MG63 (cell line): ENCODE results near the gene MED8. TPM values are rescaled to one million over a fixed set of nuclear protein-coding genes. Genes with fewer than 3 reads are reported as not detected.

Source experiments
- DNase-seq: peaks from one replicate; pipeline ENCODE4 v3.0.0-alpha.2; 2020
- H3K27me3 ChIP-seq: fragments of 250-450 bp; sonication (Bioruptor Pico); 2 replicates; pipeline ENCODE4 v1.5.1; 2020; ENCODE audit warnings: mild to moderate bottlenecking, moderate library complexity
- H3K36me3 ChIP-seq: fragments of 250-450 bp; sonication (Bioruptor Pico); 2 replicates; pipeline ENCODE4 v1.5.1; 2020; ENCODE audit warnings: mild to moderate bottlenecking, moderate library complexity
- H3K4me3 ChIP-seq: fragments of 250-450 bp; sonication (Bioruptor Pico); 2 replicates; pipeline ENCODE4 v1.5.1; 2020; ENCODE audit warnings: mild to moderate bottlenecking, moderate library complexity
- H3K9me3 ChIP-seq: fragments of 250-450 bp; sonication (Bioruptor Pico); 2 replicates; pipeline ENCODE4 v1.5.1; 2020; ENCODE audit warnings: mild to moderate bottlenecking, moderate library complexity
- total RNA-seq: library from RNA; depleted of rRNA; stranded (reverse); fragments of >200 nt; shearing (Covaris generic); gene quantifications from 2 replicates; pipeline ENCODE4 v1.2.3, GENCODE V29; 2014; ENCODE audit warnings: low replicate concordance

MED8 gene
- total RNA-seq, 1 experiment from 2014 or later = 60.4 TPM

DNA sequence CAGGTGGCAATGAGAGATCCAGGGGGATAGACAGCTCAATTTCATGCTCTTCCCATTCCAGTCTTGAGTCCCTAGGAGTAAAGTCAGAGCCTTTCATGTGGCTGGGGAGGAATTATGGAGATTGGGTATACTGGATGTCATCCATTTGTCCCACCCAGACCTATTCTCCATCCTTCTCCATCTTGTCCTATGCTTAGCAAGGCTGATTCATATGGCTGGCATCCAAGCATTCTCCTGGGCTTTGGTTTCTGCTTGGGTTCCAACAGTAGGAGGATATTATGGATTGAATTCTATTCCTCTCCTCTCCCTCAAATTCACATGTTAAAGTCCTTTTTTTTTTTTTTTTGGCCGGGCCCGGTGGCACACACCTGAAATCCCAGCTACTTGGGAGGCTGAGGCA lies 34.7 kb downstream of the MED8 start:
- Histone ChIP-seq H3K4me3 (no peak overlapping the region), H3K36me3 (peaks cover 15% of the 10 kb centered on the region), H3K27me3 (no peaks in the 10 kb centered on the region), H3K9me3 (no peaks in the 10 kb centered on the region)
- DNase-seq = peak; percentile 69

DNA sequence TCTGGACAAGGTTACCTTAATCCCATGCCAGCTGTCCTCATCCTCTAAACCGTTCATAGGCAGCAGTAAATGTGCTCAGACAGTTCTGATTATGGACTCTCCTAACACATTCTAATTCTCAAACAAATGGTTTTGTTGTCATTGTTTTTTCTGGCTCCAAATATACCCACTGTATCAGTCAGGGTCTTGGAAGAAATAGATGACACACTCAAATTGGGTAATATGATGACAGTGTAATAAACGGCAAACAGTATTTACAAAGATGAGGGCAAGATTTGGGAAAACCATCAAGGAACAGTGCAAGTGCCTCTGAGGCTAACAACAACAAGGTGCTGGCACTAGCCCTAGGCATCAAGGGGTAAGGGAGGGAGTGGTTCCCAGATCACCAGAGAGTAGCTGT lies 35.1 kb downstream of the MED8 start:
- peak; percentile 58 for DNase-seq
- H3K9me3 ChIP-seq = no peaks in the 10 kb centered on the region
- H3K4me3 ChIP-seq = no peak overlapping the region
- H3K36me3 ChIP-seq = peaks cover 10% of the 10 kb centered on the region
- H3K27me3 ChIP-seq = no peaks in the 10 kb centered on the region

DNA sequence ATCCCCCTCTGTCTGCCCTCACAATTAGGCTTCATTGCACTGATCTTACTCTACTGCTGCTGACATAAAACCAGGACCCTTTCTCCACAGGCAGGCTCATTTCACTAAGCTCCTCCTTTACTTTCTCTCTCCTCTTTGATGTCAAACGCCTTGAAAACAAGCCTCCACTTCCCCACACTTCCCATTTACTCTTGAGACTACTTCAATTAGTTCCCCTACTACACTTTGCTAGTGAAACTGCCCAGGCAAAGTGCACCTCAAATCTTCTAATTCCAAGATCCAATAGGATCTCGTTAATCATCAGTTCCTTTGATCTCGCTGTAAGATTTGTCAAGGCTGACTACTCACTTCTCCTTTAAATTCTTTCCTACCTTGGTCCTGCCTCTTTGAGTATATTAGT lies 36.7 kb downstream of the MED8 start:
- H3K27me3 ChIP-seq = no peaks in the 10 kb centered on the region
- no peak overlapping the region for H3K4me3 ChIP-seq
- no peak for DNase-seq
- H3K36me3 ChIP-seq = peaks cover 5% of the 10 kb centered on the region; the same call in 1 of the 2 replicates
- no peaks in the 10 kb centered on the region for H3K9me3 ChIP-seq

DNA sequence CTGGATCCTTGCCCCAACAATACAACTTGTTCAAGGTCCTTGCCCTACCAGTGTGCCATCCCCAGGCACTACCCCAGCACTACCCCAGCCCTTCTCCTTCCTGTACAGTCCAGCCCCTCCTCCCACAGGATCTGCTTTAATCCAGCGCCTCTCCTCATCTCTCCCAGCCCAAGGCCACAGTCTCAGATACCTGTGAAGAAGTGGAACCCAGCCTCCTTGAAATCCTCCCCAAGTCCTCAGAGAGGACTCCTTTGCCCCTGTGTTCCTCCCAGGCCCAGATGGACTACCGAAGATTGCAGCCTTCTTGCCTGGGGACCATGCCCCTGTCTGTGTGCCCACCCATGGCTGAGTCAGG lies 37.3 kb downstream of the MED8 start:
- Histone ChIP-seq H3K9me3 (no peaks in the 10 kb centered on the region), H3K27me3 (no peaks in the 10 kb centered on the region), H3K36me3 (peaks cover 5% of the 10 kb centered on the region; the same call in 1 of the 2 replicates), H3K4me3 (no peak overlapping the region)
- DNase-seq = no peak

DNA sequence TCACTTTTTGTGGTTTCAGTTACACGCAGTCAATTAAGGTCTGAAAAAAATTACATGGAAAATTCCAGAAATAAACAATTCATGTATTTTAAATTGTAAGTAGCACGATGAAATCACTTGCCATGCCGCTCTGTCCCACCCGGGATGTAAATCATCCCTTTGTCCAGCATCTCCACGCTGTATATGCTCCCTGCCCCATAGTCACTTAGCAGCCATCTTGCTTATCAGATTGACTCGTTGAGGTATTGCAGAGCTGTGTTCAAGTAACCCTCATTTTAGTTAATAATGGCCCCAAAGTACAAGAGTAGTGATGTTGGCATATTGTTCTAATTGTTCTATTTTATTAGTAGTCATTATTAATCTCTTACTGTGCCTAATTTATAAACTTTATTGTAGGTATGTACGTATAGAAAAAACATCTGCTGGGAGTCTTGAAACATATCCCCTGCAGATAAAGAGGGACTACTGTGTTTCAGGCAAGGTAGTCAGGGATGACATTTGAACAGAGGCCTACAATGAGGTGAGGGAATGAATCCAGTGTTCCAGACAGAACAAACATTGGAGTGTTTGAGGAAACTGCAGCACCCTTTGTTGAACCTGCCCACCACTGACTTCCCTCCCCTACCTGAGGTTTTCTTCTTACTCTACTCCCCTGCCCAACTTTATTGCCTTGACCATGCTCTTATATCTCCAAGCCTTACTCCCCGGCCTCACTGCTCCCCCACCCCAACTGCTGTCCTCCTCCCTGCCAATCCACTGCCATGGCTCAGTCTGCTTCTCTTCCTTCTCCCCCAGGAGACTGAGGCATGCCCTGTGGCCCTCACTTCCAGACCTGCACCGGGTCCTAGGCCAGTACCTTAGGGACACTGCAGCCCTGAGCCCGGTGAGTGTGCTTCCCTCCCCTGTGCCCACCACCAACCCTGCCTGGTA lies 37.9 kb downstream of the MED8 start:
- Histone ChIP-seq H3K9me3 (no peaks in the 10 kb centered on the region), H3K4me3 (no peak overlapping the region), H3K27me3 (no peaks in the 10 kb centered on the region), H3K36me3 (no peaks in the 10 kb centered on the region)
- DNase-seq = no peak

DNA sequence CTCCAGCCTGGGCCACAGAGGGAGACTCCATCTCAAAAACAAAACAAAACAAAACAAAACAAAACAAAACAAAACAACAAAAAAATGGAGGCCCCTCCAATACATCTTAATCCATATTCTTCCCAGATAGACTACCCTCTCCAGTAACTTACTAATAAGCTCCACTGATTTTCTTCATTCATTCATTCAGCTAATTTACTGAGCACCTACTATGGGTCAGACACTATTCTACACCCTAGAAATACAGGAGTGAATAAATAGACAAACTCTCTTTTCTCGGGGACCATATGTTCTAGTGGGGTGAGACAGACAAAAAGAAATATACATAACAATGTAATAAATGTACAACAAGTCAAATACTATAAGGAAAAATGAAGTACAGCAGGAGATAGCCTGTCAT lies 38.6 kb downstream of the MED8 start:
- Histone ChIP-seq H3K36me3 (no peaks in the 10 kb centered on the region), H3K27me3 (no peaks in the 10 kb centered on the region), H3K9me3 (no peaks in the 10 kb centered on the region), H3K4me3 (no peak overlapping the region)
- DNase-seq = no peak

DNA sequence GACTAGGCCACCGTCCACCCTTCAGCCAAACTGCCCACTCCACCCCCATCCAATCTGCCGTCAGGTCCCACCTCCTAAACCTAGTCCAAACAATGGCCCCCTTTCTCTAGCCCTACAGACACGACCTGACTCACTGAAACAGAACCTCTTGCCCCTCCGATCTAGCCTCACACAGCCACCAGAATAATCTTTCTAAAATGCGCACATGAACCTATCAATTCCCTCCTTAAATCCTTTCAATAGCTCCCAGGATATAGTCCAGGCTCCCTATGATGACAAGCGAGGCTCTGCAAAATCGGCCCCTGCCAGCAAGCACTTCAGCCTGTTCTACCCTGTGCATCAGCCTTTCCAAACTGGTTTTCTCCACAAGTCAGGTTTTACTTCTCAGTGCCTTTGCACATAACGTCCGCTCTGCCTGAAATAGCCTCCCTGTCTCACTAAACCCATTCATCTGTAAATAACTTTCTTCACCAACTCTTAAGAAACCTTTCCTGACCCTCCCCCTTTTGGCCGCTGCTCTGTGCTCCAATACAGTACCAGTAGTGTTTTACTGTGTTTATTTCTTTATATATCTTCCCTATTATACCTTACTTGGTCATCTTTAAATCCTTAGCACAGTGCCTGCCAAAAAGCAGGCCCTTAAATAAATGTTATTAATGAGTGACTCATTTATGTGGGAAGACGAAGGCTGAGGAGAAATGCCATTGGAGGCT lies 39.9 kb downstream of the MED8 start:
- no peaks in the 10 kb centered on the region for H3K27me3 ChIP-seq
- H3K36me3 ChIP-seq = no peaks in the 10 kb centered on the region
- no peaks in the 10 kb centered on the region for H3K9me3 ChIP-seq
- no peak overlapping the region for H3K4me3 ChIP-seq
- peak; percentile 77 for DNase-seq

DNA sequence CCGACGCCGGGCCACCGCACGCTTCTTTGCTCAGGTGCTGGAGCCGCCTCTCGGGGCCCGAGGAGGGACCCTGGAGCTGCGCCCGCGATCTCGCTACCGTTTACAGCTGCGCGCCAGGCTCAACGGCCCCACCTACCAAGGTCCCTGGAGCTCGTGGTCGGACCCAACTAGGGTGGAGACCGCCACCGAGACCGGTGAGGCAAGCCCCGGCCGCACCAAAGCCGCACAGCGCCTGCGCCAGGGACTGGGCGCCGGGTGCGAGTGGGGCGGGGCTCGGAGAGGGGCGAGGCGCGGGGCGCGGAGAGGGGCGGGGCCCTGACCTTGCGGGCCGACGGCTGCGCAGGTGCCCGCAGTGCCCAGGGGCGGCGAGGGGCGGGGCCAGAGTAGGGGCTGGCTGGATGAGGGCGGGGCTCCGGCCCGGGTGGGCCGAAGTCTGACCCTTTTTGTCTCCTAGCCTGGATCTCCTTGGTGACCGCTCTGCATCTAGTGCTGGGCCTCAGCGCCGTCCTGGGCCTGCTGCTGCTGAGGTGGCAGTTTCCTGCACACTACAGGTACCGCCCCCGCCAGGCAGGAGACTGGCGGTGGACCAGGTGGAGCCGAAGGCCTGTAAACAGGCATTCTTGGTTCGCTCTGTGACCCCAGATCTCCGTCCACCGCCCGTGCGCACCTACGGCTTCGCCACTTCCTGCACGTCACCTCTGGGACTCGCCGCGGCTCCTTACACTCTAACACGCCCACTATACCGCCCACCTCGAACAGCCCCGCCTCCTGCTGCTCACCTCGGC lies 40.6 kb downstream of the MED8 start:
- Histone ChIP-seq H3K9me3 (no peaks in the 10 kb centered on the region), H3K27me3 (no peaks in the 10 kb centered on the region), H3K4me3 (peak overlapping the region; percentile 37), H3K36me3 (no peaks in the 10 kb centered on the region)
- DNase-seq = peak; percentile 46

DNA sequence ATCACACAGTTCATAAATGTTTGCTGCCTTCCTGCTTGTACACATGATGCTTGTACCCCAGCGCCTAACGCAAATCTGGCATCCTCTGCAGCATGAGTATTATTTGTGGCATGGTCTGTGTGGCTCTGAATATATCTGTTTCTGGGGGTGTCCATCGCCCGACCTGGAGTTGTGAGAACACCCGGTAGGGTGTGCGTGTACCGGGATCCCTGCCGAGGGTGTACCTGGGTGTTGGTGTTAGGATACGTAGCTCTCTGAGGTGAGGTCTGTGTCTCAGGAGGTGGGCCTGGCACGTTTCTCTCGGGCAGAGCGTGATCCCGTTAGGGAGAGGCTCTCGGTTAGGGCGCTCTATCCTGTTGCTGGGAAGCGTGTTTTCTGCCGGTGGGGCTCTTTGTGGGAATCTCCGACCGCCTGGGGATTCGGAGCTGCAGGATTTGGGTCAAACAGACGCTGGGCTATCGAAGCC lies 41.2 kb downstream of the MED8 start:
- no peak for DNase-seq
- Histone ChIP-seq H3K27me3 (no peaks in the 10 kb centered on the region), H3K4me3 (peak overlapping the region; percentile 37)

DNA sequence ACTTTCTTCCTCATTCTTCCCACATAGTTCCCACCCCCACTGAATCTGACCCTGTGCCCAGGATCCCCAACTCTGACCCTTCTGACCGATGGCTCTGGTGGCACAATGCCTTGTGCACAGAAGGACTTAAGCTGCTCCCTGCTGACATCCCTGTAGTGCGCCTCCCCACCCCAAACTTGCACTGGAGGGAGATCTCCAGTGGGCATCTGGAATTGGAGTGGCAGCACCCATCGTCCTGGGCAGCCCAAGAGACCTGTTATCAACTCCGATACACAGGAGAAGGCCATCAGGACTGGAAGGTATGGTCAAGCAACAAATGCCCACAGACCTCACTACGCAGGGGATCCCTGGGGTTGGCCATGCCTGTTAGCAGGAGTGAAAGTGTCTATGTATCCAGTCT lies 43.0 kb downstream of the MED8 start:
- Histone ChIP-seq H3K9me3 (no peaks in the 10 kb centered on the region), H3K4me3 (no peak overlapping the region), H3K27me3 (no peaks in the 10 kb centered on the region), H3K36me3 (no peaks in the 10 kb centered on the region)
- no peak for DNase-seq

More for the DNA sequence above, 41.2 kb downstream of the MED8 start:
- Histone ChIP-seq H3K36me3 (no peaks in the 10 kb centered on the region), H3K9me3 (no peaks in the 10 kb centered on the region)

DNA sequence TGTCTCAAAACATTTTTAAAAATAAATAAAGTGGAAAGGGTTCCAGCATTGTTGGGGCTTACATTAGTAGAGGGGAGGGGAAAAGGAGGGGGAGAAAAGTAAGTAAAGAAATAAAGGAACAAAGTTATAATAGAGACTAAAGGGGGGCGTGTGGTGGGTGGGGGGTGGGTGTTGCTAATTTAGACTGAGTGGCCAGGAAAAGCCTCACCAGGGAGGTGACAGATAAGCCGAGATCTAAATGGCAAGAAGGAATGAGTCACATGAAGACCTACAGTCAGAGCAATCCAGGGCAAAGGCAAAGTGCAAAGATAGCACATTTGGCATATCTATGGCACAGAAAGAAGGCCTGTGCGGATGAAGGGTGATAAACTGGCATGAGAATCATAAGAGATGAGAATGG lies 44.5 kb downstream of the MED8 start:
- DNase-seq = no peak
- no peaks in the 10 kb centered on the region for H3K9me3 ChIP-seq
- no peaks in the 10 kb centered on the region for H3K36me3 ChIP-seq
- no peak overlapping the region for H3K4me3 ChIP-seq
- no peaks in the 10 kb centered on the region for H3K27me3 ChIP-seq

DNA sequence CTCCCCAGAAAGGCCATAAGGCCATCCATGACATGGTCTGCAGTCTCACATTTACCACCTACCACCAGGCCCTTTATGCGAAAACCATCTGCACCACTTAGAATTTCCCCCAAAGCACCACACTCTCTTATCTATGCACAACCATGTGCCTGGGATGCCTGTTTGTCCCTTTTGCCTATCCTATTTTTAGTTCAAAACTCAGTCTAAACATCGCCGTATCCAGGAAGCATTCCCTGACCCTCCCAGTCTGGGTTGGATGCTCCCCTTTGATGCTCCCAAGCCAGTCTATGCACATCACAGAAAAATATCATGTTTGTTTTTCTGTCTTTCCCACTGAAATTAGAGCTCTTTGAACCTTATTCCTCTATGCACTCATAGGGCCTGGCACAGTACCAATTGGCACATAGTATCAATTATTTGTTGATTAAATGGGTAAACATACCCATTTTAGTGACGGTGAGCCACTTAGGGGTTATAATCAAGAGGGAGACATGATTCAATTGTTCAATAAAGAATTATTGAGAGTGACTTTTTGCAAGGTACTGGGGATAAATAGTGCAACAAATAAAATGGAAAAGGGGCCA lies 45.2 kb downstream of the MED8 start:
- no peaks in the 10 kb centered on the region for H3K36me3 ChIP-seq
- H3K9me3 ChIP-seq = no peaks in the 10 kb centered on the region
- no peak overlapping the region for H3K4me3 ChIP-seq
- no peak for DNase-seq
- H3K27me3 ChIP-seq = no peaks in the 10 kb centered on the region

DNA sequence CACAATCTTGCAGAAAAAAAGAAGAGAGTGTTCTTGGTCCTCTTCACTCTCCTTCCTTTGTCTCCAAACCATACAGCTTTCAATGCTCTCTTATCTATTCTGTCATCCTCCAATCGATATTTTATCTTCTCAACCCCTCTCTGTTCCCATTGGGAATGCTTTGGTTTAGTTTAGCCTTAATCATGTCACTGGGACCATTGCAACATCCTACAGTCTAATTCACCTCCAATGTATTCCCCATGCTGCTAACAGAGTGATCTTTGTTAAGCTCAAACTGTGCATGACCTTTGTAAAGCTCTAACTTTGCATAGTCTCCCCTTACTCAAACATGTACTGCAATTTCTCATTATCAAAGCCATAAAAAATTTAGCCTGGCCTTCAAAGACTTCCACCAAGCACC lies 49.0 kb downstream of the MED8 start:
- Histone ChIP-seq H3K4me3 (no peak overlapping the region), H3K36me3 (no peaks in the 10 kb centered on the region)
- DNase-seq = no peak

DNA sequence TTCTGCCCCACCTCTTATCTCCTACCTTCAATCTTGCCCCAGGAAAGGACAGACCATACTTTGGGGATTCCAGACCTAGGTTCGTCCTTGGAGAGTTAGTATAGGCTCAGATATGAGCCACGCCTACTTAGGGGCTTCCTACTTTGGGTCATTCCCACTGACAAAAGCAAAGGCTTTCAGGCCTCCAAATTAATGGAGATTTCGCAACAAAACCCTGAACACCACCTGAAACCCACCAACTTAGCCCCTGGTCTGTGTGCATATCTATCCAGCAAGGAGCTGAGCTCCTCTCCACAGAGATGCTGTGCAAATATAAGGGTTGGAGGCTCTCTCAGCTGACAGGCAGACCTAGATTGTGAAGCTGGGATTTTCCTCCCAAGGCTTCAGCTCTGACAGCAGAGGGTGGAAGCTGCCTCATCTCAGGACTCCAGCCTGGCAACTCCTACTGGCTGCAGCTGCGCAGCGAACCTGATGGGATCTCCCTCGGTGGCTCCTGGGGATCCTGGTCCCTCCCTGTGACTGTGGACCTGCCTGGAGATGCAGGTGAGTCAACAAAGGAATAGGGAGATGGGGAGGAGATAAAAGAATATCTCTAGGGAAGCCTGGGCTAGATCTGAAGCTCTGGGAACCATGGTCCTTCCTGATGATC lies 49.9 kb downstream of the MED8 start:
- no peaks in the 10 kb centered on the region for H3K36me3 ChIP-seq
- DNase-seq = no peak
- H3K27me3 ChIP-seq = no peaks in the 10 kb centered on the region
- no peak overlapping the region for H3K4me3 ChIP-seq
- no peaks in the 10 kb centered on the region for H3K9me3 ChIP-seq

More for the DNA sequence above, 49.0 kb downstream of the MED8 start:
- Histone ChIP-seq H3K27me3 (no peaks in the 10 kb centered on the region), H3K9me3 (no peaks in the 10 kb centered on the region)

DNA sequence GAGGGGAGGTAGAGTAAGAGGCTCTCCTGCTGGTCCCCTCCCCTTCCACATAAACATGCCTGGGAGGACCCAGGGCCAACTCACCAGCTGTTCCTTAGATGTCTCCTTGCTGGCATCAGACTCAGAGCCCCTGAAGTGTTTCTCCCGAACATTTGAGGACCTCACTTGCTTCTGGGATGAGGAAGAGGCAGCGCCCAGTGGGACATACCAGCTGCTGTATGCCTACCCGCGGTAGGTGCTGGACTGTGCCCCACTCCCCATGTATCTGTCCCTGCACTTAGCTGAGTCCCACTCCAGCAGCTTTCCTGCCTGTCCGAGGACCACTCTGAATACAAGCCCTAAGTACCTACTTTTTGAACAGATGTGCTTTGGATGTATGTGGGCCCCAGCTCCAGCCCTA lies 51.6 kb downstream of the MED8 start:
- Histone ChIP-seq H3K4me3 (no peak overlapping the region), H3K27me3 (no peaks in the 10 kb centered on the region), H3K9me3 (no peaks in the 10 kb centered on the region), H3K36me3 (no peaks in the 10 kb centered on the region)
- DNase-seq = no peak

DNA sequence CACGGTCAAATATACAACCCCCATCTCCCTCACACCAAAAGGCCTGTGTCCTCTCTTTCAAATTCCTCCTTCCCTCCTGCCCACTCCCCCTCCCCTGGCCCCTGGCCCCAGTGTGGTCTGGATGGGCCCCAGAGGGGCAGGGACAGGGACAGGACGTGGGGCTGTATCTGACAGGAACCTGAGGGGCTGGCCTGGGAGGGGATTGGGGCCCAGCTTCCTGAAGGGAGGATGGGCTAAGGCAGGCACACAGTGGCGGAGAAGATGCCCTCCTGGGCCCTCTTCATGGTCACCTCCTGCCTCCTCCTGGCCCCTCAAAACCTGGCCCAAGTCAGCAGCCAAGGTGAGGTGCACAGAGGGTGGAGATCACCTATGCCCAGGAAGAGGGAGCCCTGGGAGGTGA lies 52.0 kb downstream of the MED8 start, which contains the start of gene MPL:
MPL (plus strand) TSS at position 231 of the 400 bp plus-strand sequence; CDS start at position 262, 31 bp downstream.
- H3K4me3 ChIP-seq = no peak within 1 kb of the TSS
- DNase-seq = no peak
- no peaks in the 10 kb centered on the region for H3K9me3 ChIP-seq
- H3K27me3 ChIP-seq = no peaks in the 10 kb centered on the region
- H3K36me3 ChIP-seq = no peaks in the 10 kb centered on the region
